Immature natural killer cell (primary cell): ENCODE results near the gene SMCHD1. TPM values are rescaled to one million over a fixed set of nuclear protein-coding genes. Genes with fewer than 3 reads are reported as not detected.
"Not testable (repeated sequence)": the region's sequence is repeated elsewhere in the genome, so short reads cannot be mapped to it uniquely, and the experiment has no call there.

ENCODE experiments used
- DNase-seq, 3 donors: peaks; one replicate each; pipeline ENCODE4 v3.0.0; 2022; ENCODE audit warnings: mixed read lengths in 1 of 3
- H3K27ac Mint-ChIP-seq, 6 donors: one replicate each; pipeline ENCODE4 v1.8.0; 2020; ENCODE audit warnings: mixed read lengths in 6 of 6, mild to moderate bottlenecking in 5 of 6, inconsistent platforms in 4 of 6, moderate library complexity in 3 of 6
- H3K27me3 Mint-ChIP-seq, 3 donors: one replicate each; pipeline ENCODE4 v1.8.0; 2020 to 2021; ENCODE audit warnings: low read depth in 3 of 3, mild to moderate bottlenecking in 3 of 3, mixed read lengths in 3 of 3, moderate library complexity in 3 of 3, inconsistent platforms in 1 of 3
- H3K36me3 Mint-ChIP-seq, 3 donors: one replicate each; pipeline ENCODE4 v1.8.0; 2020; ENCODE audit warnings: mixed read lengths in 3 of 3, inconsistent platforms in 2 of 3, mild to moderate bottlenecking in 2 of 3
- H3K4me1 Mint-ChIP-seq, 2 donors: one replicate each; pipeline ENCODE4 v1.8.0; 2020; ENCODE audit warnings: inconsistent platforms in 2 of 2, mild to moderate bottlenecking in 2 of 2, mixed read lengths in 2 of 2, moderate library complexity in 1 of 2
- H3K4me3 Mint-ChIP-seq, 5 donors: one replicate each; pipeline ENCODE4 v1.8.0; 2020; ENCODE audit warnings: mild to moderate bottlenecking in 5 of 5, mixed read lengths in 5 of 5, inconsistent platforms in 3 of 5, moderate library complexity in 3 of 5
- H3K9me3 Mint-ChIP-seq, 6 donors: one replicate each; pipeline ENCODE4 v1.8.0; 2020; ENCODE audit warnings: mild to moderate bottlenecking in 6 of 6, mixed read lengths in 6 of 6, inconsistent platforms in 4 of 6, moderate library complexity in 3 of 6
- polyA plus RNA-seq, 3 donors: library from polyadenylated mRNA; unstranded; fragments of 300-500 nt; fragmentation: Illumina TruSeq; gene quantifications; one replicate each; pipeline ENCODE4 v1.2.3, GENCODE V29; 2021

The SMCHD1 gene
- polyA plus RNA-seq, 3 donors from 2014 or later: 13.9 to 31.0 (median 17.8) TPM

DNA sequence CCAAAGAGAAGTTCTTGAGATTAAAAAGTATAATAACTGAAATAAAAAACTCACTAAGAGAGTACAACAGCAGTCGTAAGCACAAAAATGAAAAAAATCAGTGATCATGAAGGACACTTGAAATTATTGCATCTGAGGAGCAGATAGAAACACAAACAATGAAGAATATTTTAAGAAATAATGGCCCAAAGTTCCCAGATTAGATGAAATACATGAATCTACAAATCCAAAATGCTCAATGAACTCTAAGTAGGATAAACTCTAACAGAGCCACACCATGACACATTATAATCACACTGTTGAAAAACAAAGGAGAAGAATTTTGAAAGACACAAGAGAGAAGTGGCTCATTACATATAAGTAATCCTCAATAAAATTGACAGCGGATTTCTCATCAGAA, 159.4 kb downstream of the SMCHD1 start:
- no peak for DNase-seq
- peaks cover 0 to 21% (median 7%) of the 10 kb centered on the region in 6 donors for H3K9me3 Mint-ChIP-seq
- H3K4me1 Mint-ChIP-seq: no peaks in the 10 kb centered on the region
- H3K4me3 Mint-ChIP-seq: no peak overlapping the region
- H3K27ac Mint-ChIP-seq: no peak overlapping the region
- peaks cover 0 to 7% (median 4%) of the 10 kb centered on the region in 3 donors for H3K27me3 Mint-ChIP-seq
- peaks cover 6 to 31% (median 7%) of the 10 kb centered on the region in 3 donors for H3K36me3 Mint-ChIP-seq

DNA sequence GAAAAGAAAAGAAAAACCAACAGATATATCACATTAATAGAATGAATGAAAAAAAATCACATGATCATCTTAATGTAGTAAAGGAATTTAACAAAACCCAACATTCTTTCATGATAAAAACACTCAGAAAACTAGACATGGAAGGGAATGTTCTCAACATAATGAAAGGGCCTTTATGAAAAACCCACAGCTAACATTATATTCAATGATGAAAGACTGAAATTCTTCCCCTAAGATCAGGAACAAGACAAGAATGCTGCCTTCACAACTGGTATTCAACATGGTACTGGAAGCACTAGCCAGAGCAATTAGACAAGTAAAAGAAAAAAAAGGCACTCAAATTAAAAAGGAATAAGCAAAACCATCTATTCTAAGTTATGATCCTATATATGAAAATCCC, 162.8 kb downstream of the SMCHD1 start:
- Mint-ChIP-seq H3K27me3 (peaks cover 0 to 9% (median 0%) of the 10 kb centered on the region in 3 donors), H3K27ac (no peak overlapping the region), H3K4me3 (no peak overlapping the region), H3K4me1 (no peaks in the 10 kb centered on the region), H3K9me3 (peaks cover 0 to 9% (median 0%) of the 10 kb centered on the region in 6 donors), H3K36me3 (peaks cover 0 to 12% (median 0%) of the 10 kb centered on the region in 3 donors)
- no peak for DNase-seq

DNA sequence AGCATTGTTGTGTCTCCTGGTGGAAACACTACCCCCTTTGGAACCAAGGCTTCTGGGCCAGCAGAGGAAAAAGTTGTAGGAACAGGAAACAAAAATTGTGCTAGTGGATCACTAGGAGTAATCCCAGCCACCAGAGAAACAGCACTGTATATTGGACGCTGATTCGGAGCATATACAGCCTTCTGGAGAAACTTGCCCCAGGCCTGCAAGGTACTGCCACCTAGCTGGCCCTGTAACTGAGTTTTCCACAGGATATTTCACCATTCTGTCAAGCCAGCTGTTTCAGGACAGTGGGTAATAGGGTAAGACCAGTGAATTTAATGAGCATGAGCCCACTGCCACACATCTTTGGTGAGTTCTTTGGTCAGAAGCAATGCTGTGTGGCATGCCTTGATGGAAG, 166.2 kb downstream of the SMCHD1 start:
- no peaks in the 10 kb centered on the region for H3K9me3 Mint-ChIP-seq
- no peak overlapping the region for H3K27ac Mint-ChIP-seq
- H3K4me1 Mint-ChIP-seq: no peaks in the 10 kb centered on the region
- H3K27me3 Mint-ChIP-seq: peaks cover 0 to 3% (median 0%) of the 10 kb centered on the region in 3 donors
- no peak for DNase-seq
- H3K4me3 Mint-ChIP-seq: no peak overlapping the region
- peaks cover 0 to 4% (median 0%) of the 10 kb centered on the region in 3 donors for H3K36me3 Mint-ChIP-seq

GRCh38 chr18:2822213-2822921, 166.8 kb downstream of the SMCHD1 start:
- no peak overlapping the region for H3K4me3 Mint-ChIP-seq
- peaks cover 0 to 3% (median 0%) of the 10 kb centered on the region in 3 donors for H3K27me3 Mint-ChIP-seq
- no peaks in the 10 kb centered on the region for H3K9me3 Mint-ChIP-seq
- no peak overlapping the region for H3K27ac Mint-ChIP-seq
- DNase-seq: no peak
- no peaks in the 10 kb centered on the region for H3K4me1 Mint-ChIP-seq
- peaks cover 0 to 4% (median 0%) of the 10 kb centered on the region in 3 donors for H3K36me3 Mint-ChIP-seq

DNA sequence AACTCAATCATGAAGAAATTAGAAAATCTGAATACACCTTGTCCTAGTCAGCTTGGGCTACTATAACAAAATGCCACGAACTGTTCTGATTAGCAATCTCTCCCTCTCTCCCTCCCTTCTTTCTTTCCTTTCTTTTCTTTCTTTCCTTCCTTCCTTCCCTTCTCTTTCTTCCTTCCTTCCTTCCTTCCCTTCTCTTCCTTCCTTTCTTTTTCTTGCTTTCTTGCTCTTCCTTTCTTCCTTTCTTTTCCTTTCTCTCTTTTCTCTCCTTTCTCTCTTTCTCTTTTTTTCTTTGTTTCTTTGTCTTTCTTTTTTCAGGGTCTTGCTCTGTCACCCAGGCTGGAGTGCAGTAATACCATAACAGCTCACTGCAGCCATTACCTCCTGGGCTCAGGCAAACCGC, 167.7 kb downstream of the SMCHD1 start:
- peaks cover 0 to 4% (median 0%) of the 10 kb centered on the region in 3 donors for H3K36me3 Mint-ChIP-seq
- H3K27me3 Mint-ChIP-seq: peaks cover 0 to 3% (median 0%) of the 10 kb centered on the region in 3 donors
- H3K4me3 Mint-ChIP-seq: no peak overlapping the region
- H3K27ac Mint-ChIP-seq: no peak overlapping the region
- H3K9me3 Mint-ChIP-seq: no peaks in the 10 kb centered on the region
- DNase-seq: no peak
- no peaks in the 10 kb centered on the region for H3K4me1 Mint-ChIP-seq

- Mint-ChIP-seq H3K4me3 (no peak overlapping the region), H3K9me3 (peaks cover 0 to 2% (median 0%) of the 10 kb centered on the region in 6 donors), H3K27me3 (peaks cover 0 to 3% (median 0%) of the 10 kb centered on the region in 3 donors), H3K27ac (no peak overlapping the region), H3K4me1 (no peaks in the 10 kb centered on the region), H3K36me3 (peaks cover 0 to 4% (median 0%) of the 10 kb centered on the region in 3 donors)
- DNase-seq: no peak
Observed at GRCh38 chr18:2823966-2824365, 168.4 kb downstream of the SMCHD1 start.

DNA sequence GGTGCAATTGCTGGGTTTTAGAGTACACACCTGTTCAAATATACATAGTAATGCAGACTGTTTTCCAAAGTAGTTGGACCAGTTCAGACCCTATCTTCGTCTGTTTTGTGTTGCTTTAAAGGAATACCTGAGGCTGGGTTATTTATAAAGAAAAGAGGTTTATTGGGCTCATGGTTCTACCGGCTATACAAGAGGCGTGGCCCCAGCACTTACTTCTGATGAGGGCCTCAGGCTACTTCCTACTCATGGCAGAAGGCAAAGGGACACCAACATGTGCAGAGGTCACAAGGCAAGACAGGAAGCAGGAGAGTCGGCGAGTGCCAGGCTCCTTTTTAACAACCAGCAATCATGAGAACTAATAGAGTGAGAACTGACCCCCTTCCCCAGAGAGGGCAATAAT, 169.3 kb downstream of the SMCHD1 start:
- Mint-ChIP-seq H3K4me1 (no peaks in the 10 kb centered on the region), H3K4me3 (no peak overlapping the region), H3K36me3 (peaks cover 0 to 4% (median 0%) of the 10 kb centered on the region in 3 donors), H3K27me3 (peaks cover 0 to 3% (median 0%) of the 10 kb centered on the region in 3 donors), H3K27ac (no peak overlapping the region), H3K9me3 (peaks cover 0 to 2% (median 0%) of the 10 kb centered on the region in 6 donors)
- DNase-seq: no peak

DNA sequence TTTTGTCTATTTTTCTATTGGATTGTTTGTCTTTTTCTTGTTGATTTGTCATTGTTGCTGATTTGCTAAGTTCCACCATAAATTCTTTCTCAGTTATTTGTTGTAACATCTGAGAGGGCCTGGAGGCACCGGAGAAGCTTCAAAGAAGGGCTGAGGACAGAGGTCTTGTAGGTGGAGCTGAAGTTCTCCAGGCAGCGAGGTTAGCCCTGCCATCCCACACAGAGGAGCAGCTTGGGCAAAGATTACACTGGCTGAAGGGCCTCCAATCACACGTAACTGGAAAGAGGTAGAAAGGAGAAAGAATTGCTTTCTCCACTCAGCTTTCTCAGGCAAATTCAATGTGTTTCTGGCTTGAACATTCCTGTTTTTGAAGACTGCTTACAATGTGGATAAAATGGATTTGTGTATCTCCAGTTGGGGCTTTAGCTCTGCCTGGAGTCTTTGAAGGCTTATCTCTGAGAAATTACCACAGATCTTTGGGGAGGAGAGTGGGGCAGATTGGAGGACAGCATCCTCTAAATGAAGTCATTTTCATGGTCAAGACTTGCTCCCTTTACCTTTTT, 170.2 kb downstream of the SMCHD1 start:
- Mint-ChIP-seq H3K4me3 (no peak overlapping the region), H3K27ac (no peak overlapping the region), H3K9me3 (peaks cover 0 to 2% (median 0%) of the 10 kb centered on the region in 6 donors), H3K27me3 (peaks cover 0 to 3% (median 0%) of the 10 kb centered on the region in 3 donors), H3K4me1 (no peaks in the 10 kb centered on the region), H3K36me3 (peaks cover 0 to 4% (median 0%) of the 10 kb centered on the region in 3 donors)
- DNase-seq: no peak

- Mint-ChIP-seq H3K36me3 (peaks cover 0 to 4% (median 0%) of the 10 kb centered on the region in 3 donors), H3K4me3 (no peak overlapping the region), H3K9me3 (peaks cover 0 to 2% (median 0%) of the 10 kb centered on the region in 6 donors), H3K27me3 (peaks cover 0 to 3% (median 3%) of the 10 kb centered on the region in 3 donors), H3K27ac (no peak overlapping the region), H3K4me1 (no peaks in the 10 kb centered on the region)
- no peak for DNase-seq
Observed at GRCh38 chr18:2826581-2826980, 171.1 kb downstream of the SMCHD1 start.

- DNase-seq: no peak
- H3K4me3 Mint-ChIP-seq: no peak overlapping the region
- H3K4me1 Mint-ChIP-seq: no peaks in the 10 kb centered on the region
- no peak overlapping the region for H3K27ac Mint-ChIP-seq
- H3K27me3 Mint-ChIP-seq: peaks cover 0 to 3% (median 3%) of the 10 kb centered on the region in 3 donors
- peaks cover 0 to 2% (median 0%) of the 10 kb centered on the region in 6 donors for H3K9me3 Mint-ChIP-seq
- peaks cover 0 to 4% (median 0%) of the 10 kb centered on the region in 3 donors for H3K36me3 Mint-ChIP-seq
Observed at GRCh38 chr18:2827061-2827460, 171.5 kb downstream of the SMCHD1 start.

DNA sequence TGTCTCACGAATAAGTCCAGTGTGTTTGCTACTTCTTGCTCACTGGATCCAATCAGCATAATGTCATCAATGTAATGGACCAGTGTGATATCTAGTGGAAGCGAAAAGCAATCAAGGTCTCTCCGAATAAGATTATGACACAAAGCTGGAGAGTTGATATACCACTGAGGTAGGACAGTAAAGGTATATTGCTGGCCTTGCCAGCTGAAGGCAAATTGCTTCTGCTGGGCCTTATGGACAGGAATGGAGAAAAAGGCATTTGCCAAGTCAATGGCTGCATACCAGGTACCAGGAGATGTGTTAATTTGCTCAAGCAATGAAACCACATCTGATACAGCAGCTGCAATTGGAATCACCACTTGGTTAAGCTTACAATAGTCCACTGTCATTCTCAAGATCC, 180.6 kb downstream of the SMCHD1 start:
- not testable (repeated sequence) for H3K9me3 Mint-ChIP-seq, H3K36me3 Mint-ChIP-seq, H3K27me3 Mint-ChIP-seq, H3K27ac Mint-ChIP-seq, H3K4me3 Mint-ChIP-seq, DNase-seq, H3K4me1 Mint-ChIP-seq

DNA sequence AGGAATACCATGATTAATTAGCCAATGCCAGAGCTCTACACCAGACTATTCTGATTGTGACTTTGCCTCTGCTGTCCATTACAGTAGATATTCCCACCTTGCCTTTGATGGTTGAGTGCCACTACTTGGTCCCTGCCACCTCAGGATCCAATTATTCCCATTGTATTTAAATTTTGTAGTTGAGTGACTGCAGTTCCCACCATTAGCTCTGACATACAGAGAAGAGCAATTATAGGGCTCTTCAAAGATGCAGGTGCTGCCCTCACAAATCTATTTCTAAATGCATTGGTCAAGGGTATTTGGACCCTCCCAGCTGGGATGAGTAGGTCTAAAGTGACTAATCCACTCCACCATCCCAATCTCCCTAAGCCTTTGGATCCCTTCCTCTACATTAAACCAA, 181.8 kb downstream of the SMCHD1 start:
- DNase-seq, H3K27ac Mint-ChIP-seq, H3K4me3 Mint-ChIP-seq, H3K36me3 Mint-ChIP-seq, H3K9me3 Mint-ChIP-seq, H3K27me3 Mint-ChIP-seq, H3K4me1 Mint-ChIP-seq: not testable (repeated sequence)

GRCh38 chr18:2839202-2839601, 183.7 kb downstream of the SMCHD1 start:
- H3K4me1 Mint-ChIP-seq: no peaks in the 10 kb centered on the region
- no peak overlapping the region for H3K27ac Mint-ChIP-seq
- DNase-seq: no peak
- H3K9me3 Mint-ChIP-seq: peaks cover 0 to 10% (median 1%) of the 10 kb centered on the region in 6 donors
- no peak overlapping the region for H3K4me3 Mint-ChIP-seq
- peaks cover 0 to 6% (median 2%) of the 10 kb centered on the region in 3 donors for H3K27me3 Mint-ChIP-seq
- H3K36me3 Mint-ChIP-seq: no peaks in the 10 kb centered on the region

DNA sequence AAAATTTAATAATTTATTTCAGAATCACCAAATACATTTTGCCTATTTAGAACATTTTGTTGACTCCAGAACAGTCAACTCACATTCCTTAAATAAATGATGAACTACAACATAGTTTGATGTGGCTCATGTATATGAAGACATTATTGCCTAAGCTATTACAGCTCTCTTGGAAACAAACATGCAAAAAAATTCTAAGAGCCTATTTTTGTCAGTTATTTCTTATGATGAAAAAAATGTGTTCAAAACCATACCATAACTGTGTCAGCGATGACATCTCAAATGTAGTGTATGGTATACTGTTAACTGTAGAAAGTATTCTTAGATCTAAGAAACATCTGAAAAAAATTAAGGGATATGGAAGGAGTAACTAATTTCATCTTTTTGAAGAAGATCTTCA, 185.0 kb downstream of the SMCHD1 start:
- DNase-seq: no peak
- Mint-ChIP-seq H3K36me3 (no peaks in the 10 kb centered on the region), H3K4me3 (no peak overlapping the region), H3K4me1 (no peaks in the 10 kb centered on the region), H3K9me3 (peaks cover 0 to 10% (median 1%) of the 10 kb centered on the region in 6 donors), H3K27ac (no peak overlapping the region), H3K27me3 (peaks cover 0 to 6% (median 2%) of the 10 kb centered on the region in 3 donors)
